SKM-1 treated with dmso at 0.1 percent for 144 hours (cell line): Measurements from ENCODE around the gene PID1.
"Not testable (repeated sequence)": the region's sequence is repeated elsewhere in the genome, so short reads cannot be mapped to it uniquely, and the experiment has no call there.

Experiments used
- DNase-seq: peaks from one replicate; lab custom pipeline; 2025; ENCODE audit not compliant: unreplicated experiment; lab: John Stamatoyannopoulos, UW

The PID1 gene

GRCh38 chr2:229084447-229084846 lies 186.6 kb downstream of the PID1 start:
- no peak for DNase-seq

GRCh38 chr2:229083606-229084340 lies 187.3 kb downstream of the PID1 start:
- no peak for DNase-seq

GRCh38 chr2:229081411-229081810 lies 189.7 kb downstream of the PID1 start:
- peak; percentile 53 for DNase-seq

- DNase-seq, result no peak
Observed at GRCh38 chr2:229080172-229080571, 190.9 kb downstream of the PID1 start.

- not testable (repeated sequence) for DNase-seq
Observed at GRCh38 chr2:229076886-229077285, 194.2 kb downstream of the PID1 start.

- DNase-seq, result no peak
Observed at GRCh38 chr2:229073935-229074334, 197.2 kb downstream of the PID1 start.

GRCh38 chr2:229071292-229071976 lies 199.7 kb downstream of the PID1 start:
- DNase-seq, result no peak

GRCh38 chr2:229066121-229066715 lies 204.9 kb downstream of the PID1 start:
- no peak for DNase-seq

- no peak for DNase-seq
Observed at GRCh38 chr2:229064749-229065148, 206.3 kb downstream of the PID1 start.

GRCh38 chr2:229060147-229060546 lies 210.9 kb downstream of the PID1 start:
- DNase-seq, result no peak

- DNase-seq, result no peak
Observed at GRCh38 chr2:229059331-229060033, 211.6 kb downstream of the PID1 start.

GRCh38 chr2:229057976-229058553 lies 213.0 kb downstream of the PID1 start:
- DNase-seq, result no peak

GRCh38 chr2:229054311-229054710 lies 216.8 kb downstream of the PID1 start:
- DNase-seq, result no peak

GRCh38 chr2:229051798-229052197 lies 219.3 kb downstream of the PID1 start:
- no peak for DNase-seq

- no peak for DNase-seq
Observed at GRCh38 chr2:229050133-229050532, 221.0 kb downstream of the PID1 start.

GRCh38 chr2:229048134-229048533 lies 223.0 kb downstream of the PID1 start:
- no peak for DNase-seq

- no peak for DNase-seq
Observed at GRCh38 chr2:229045671-229046070, 225.4 kb downstream of the PID1 start.

- DNase-seq, result no peak
Observed at GRCh38 chr2:229044581-229044980, 226.5 kb downstream of the PID1 start.

- no peak for DNase-seq
Observed at GRCh38 chr2:229043681-229044080, 227.4 kb downstream of the PID1 start.

GRCh38 chr2:229042349-229042748 lies 228.7 kb downstream of the PID1 start:
- no peak for DNase-seq

GRCh38 chr2:229041691-229042090 lies 229.4 kb downstream of the PID1 start:
- no peak for DNase-seq
